DMS153 (cell line): ENCODE measurements around the gene LRG1.

Experiments
- DNase-seq: peaks from one replicate; lab custom pipeline; 2025; lab: John Stamatoyannopoulos, UW

Gene LRG1

DNA sequence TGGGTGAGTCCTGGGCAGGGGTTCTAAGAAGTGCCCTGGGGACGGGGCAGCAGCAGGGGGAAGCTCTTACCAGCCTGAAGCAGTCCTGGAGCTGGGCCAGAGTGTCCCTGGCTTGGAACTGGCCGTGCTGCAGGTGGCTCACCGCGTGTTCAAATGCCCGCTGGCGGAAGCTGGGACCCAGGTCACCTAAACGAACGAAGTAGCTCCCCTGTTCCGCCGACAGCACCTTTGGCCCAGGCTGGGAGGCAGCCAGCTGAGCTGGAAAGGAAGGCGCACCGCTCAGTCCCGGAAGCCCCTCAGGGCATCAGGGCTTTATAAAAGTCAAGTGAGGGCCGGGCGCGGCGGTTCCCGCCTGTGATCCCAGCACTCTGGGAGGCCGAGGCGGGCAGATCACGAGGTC, 31.1 kb downstream of the LRG1 start:
- DNase-seq = no peak

DNA sequence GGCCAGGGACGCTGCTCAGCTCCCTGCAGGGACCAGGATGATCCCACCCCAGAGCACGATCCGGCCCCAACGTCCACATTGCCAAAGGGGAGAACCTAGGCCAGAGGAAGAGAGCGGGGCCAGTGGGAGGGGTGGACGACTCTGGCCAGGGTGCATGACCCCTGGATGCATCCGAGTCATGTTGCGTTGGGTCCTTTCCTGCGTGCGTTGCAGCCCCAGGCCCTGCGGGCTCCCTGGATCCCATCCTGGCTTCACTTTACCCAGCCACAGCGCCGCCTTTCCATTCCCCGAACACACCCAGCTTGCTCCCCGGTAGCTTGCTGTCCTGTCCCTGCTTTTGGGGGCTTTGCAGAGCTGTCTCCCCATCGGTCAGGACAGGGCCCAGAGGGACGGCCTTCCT, 32.0 kb downstream of the LRG1 start:
- no peak for DNase-seq

DNA sequence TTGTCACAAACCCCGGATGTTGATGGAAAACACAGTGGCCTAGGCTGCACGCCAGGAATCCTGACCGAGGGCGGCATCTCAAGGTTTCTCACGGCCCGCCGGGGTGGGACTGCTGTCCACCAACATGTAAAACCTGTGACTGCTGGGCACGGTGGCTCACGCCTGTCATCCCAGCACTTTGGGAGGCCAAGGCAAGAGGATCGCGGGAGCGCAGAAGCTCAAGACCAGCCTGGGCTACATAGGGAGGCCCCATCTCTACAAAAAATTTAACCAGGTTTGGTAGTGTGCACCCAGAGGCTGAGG, 32.7 kb downstream of the LRG1 start:
- no peak for DNase-seq

DNA sequence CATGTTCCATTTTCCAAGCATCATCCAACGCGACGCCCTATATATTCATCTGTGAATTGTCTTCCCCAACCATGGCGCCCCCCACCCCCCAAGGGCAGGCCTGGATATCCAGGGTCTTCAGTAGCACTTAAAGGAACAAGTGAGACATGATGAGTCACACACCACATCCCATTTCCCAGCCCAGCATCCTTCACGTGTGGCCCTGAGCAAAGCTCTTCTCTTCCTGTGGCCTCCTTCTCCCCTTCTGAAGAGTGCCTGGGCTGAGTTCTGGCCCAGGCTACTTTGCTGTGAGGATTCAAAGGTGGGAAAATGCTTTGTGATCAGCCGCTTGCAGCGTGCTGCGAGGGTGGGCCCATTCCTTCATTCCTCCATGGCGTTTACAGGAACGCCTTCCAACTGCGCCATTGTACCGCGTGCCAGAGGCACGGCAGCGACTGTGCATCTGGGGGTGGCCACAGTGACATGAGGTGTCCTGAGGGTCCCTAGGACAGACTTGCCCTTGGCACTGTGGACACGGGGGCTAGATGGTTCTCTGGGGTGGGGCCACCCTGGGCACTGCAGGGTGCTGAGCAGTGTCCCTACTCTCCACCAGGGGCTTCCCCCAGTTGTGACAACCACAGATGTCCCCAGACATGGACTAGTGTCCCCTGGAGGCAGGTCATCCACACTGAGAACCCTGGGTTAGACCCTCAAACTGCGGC, 33.2 kb downstream of the LRG1 start:
- DNase-seq = no peak

DNA sequence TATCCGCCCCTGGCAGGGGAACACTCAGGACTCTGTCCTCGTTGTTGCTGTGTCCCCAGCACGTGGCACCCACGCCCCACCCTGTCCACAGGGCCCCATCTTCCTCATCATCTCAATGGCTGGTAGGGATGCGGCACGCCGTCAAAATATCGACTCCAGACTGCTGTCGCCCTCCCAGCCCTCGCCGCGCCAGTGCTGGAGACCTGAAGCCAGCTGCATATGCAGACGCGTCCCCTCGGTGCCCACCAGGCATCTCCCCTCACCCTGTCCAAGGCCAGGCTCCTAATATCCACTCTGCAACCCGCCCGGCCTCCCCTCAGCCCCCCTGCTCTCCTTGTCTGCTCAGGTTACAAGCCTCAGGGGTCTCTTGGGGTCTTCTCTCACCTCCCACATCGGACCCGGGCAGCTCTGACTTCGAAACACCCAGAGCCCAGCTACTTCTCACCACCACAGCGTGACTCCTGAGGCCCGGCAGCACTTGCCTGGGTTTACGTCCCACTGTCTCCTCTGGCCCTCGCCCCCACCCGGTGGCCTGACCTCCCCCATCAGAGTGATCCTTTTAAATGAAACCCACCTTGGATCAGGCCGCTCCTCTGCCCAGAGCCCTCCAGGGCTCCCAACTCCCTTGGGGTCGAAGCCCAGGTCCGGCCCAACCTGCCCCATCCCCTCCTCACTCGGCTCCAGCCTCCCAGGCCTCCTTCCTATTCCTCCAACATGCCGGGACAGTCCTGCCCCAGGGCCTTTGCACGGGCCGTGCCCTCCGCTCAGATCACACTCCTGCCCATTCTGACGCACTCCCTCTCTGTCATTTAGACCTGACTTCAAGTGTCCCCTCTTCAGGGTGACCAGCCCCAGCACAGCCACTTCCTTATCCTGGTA, 34.0 kb downstream of the LRG1 start:
- no peak for DNase-seq

DNA sequence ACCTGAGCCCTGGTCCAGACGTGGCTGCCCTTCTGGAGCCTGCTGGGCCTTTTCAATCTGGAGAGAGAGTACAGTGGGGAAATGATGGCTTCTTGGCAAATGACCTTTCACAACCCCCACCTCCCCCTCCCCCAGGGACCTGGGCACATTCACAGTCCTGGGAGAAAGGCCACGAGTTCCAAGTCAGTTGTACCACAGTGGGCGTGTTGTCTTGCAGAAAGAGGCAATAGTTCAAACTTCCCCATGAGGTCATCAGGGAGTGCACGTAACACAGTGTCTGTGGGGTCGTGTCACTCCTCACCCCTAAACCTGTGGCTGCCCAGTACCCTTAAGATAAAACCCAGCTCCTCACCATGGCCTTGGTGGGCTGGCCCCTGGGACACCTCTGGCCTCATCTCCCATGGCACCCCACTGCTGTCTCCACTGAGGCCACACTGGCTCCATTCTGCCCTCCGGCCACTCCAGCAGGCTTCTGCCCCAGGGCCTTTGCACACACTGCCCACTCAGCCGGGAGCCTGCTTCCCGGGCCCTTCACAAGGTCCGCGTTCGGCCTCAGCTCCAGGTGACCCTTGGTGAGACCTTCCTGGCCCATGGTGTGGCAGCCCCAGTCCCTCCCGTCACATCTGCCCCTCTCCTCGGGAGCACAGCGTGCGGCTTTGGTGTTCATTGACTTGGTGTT, 34.8 kb downstream of the LRG1 start:
- no peak for DNase-seq

DNA sequence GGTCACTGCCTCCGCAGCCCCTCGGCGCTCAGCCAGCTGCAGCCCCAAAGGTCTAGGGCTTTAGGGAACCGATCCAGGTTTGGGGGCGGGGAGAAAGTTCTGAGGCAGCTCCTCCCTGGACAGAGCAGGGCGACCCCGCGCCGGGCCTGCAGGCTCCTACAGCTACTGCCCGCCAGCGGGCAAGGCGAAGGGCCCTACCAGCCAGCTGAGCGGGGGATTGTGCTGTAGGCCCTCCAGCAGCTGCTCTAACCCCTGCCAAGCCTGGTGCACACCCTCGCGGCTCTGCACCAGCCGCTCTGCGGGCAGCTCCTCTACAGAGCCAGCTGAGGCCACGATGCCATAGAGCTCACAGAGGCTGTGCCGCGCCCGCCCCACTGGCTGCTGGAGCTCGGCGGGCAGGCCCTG, 35.5 kb downstream of the LRG1 start:
- no peak for DNase-seq

DNA sequence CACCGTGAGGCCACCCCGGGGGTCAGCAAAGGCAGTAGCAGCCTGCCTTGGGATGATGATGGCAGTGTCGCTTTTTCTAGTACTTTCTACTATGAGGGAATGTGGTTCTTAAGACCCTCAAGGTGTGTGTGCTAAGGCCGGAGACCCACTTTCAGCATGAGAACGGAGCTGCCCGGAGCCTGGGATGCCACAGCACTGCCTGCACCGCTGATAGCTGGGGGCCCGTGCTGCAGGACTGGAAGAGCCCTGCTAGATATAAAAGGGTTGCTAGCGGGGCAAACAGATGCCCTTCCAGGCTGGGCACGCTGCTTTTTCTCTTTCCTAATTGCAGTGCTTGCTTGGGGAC, 36.0 kb downstream of the LRG1 start:
- DNase-seq = no peak

DNA sequence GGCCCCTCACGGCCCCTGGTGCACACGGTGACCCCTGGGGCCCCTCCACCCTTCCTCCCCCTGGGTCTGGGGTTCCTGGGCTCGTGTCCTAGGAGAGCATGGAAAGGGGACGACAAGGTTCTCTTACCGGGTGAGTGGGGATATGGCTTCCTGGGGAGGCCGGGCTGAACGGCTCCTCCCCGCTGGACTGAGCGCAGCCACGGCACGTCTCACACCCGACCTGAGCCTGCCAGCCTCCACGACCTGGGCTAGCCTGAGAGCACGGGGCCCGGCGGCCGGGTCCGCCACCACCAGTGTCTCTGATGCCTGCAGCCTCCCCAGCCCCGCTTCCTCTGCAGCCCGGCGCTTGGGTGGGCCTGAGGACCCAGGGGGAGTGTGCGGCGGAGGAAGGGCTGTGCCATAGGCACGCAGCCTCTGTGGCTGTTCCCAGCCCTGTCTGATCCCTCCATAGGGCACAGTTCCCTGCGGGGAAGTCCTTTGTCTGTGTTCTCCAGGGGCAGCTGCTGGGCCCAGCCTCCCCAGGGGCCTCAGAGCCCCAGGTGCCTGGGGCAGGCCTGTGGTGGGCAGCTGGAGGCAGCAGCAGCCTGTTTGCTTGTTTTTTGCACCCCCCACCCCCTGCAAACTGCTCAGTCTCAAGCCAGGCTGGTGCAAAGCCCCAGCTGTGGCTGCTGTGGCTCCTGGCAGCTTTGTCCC, 36.6 kb downstream of the LRG1 start:
- no peak for DNase-seq

DNA sequence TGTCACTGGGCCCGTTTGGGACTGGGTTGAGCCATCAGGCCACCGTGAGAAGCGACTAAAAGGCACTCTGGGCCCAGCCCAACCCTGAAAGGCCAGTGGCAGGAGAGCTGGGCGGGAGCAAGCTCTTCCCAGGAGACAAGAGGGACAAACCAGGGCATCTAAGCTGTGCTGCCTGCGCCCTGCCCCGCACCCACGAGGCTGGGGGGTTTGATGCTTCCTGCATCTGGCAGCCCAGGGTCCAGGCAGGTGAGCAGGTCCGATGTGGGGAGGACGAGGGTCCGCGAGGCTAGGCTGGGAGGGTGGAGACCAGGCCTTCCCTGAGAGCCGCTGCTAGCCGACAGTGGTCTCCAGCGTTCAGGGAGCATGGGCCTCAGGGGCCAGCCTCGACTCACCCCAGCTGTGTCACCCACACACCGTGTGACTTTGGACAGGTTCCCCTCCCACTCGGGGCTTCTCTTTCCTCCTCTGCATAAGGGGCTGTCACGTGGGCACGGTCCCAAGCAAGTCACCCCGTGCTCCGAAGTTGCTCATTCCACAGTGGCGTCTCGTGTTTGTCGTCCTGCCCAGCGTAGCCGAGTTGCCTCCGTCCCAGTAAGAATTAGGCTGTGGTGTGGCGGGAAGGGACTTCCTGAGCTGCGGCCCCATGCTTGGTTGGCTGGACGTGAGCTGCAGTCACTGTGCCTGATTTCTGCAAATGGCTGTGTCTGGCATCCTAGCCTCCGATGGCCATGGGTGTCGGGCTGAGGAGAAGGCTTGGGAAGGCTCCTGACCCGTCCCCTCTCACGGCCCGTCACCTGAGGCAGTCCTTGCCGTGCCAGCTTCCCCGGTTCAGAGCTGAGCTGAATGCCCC, 37.3 kb downstream of the LRG1 start:
- DNase-seq = no peak

DNA sequence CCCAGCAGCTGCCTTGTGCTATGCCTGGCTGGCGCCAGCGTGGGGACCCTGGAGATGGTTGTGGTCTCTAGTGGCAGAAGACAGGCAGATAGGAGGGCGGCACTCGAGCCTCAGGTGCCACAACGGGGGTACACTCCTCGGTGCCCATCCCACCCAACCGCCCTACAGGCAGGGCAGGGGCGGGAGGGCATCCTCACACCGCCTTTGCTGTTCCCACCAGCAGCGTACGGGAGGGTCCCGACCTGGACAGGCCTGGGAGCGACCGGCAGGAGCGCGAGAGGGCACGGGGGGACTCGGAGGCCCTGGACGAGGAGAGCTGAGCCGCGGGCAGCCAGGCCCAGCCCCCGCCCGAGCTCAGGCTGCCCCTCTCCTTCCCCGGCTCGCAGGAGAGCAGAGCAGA, 38.1 kb downstream of the LRG1 start:
- DNase-seq = no peak

DNA sequence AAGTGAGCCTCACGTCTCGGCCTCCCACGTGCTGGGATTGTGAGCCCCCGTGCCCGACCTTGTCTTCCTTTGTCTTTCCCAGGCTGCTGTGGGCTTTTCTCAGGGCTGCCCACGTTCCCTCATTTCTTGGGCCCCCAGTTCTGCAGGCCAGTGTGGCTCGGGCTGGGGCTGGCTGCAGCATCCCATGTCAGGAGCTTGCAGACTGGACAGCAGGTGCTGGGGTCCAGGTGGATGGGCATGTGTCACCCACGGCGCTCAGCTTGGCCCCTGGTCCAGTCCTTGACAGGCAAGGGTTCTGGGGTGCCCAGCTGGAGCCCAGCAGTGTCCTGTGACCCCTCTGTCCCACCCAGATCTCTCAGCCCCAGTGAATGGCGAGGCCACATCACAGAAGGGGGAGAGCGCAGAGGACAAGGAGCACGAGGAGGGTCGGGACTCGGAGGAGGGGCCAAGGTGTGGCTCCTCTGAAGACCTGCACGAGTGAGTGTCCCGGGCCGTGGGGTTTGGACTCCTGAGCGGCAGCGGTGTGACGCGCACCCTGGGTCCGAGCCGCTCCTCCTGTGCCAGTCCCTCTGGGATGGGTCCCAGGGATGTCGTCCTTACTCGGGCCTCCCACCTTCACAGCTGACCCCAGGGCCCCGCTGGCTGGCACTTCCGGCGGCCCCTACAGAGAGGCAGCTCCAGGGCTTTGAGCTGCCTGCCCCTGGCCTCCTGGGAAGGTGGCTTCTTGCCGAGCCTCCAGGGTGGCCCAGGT, 38.8 kb downstream of the LRG1 start:
- DNase-seq = no peak

DNA sequence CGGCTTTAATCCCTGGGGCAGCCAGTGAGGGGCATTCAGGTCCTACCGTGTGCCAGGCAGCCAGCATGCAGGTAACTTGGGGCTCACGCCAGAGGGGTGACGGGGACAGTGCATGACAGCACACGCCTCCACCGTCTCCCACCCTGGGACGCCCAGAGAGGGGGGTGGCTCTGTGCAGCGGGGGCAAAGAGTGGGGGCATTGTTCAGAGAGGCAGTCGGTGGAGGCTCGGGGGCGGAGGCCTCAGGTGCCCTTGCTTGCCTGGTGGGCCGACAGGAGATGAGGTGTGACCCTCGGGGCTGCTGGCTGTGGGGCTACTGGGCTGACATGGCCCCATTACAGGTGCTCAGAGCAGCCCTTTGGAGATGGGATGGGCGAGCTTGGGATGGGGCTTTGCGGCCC, 40.0 kb downstream of the LRG1 start:
- DNase-seq = no peak

DNA sequence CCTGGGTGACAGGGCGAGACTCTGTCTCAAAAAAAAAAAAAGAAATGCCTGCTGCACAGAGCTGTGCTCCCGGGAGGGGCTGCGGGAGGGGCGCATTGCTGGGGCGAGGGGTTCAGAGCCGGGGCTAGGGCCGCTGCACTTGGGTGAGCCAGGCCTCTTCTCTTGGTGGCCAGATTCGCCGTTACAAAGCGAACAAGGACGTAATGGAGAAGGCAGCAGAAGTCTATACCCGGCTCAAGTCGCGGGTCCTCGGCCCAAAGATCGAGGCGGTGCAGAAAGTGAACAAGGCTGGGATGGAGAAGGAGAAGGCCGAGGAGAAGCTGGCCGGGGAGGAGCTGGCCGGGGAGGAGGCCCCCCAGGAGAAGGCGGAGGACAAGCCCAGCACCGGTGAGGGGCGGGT, 40.5 kb downstream of the LRG1 start:
- DNase-seq = no peak

DNA sequence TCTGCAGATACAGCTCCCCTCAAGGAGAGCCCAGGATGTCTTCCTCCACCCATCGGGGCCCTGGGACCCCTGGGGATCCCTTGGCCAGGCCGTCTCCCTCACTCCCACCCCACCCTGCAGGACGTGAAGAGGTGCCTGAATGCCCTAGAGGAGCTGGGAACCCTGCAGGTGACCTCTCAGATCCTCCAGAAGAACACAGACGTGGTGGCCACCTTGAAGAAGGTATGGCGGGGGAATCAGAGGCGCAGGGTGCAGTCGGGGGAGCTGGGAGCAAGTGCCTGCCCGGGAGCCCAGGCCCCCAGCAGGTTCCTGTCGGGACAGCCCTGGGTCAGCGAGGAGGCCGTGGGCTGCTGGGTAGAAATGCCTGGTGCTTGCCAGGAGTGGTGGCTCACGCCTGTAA, 41.1 kb downstream of the LRG1 start:
- no peak for DNase-seq

DNA sequence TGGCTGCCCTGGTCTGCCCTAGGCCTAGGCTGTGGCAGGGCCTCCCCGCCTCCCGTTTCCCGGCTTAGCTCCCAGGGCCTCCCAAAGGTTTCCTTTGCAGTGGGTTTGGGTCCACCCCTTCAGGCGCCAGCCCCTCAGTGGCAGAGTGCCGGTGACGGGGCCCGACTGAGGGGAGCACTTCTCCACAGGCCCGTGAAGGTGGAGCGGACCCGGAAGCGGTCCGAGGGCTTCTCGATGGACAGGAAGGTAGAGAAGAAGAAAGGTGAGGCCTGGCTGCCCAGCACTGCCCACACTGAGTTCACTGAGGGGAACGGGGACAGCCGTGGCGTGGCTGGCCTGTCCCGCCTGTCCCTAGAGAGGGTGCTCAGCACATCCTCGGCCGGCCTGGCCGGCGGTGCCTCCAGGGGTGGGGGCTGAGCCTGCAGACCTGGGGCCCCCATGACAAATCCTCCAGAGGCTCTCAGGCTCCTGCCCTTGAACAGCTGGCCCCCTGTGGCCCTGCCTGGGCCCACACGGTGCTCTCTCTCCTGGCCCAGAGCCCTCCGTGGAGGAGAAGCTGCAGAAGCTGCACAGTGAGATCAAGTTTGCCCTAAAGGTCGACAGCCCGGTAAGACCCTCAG, 42.0 kb downstream of the LRG1 start:
- no peak for DNase-seq

DNA sequence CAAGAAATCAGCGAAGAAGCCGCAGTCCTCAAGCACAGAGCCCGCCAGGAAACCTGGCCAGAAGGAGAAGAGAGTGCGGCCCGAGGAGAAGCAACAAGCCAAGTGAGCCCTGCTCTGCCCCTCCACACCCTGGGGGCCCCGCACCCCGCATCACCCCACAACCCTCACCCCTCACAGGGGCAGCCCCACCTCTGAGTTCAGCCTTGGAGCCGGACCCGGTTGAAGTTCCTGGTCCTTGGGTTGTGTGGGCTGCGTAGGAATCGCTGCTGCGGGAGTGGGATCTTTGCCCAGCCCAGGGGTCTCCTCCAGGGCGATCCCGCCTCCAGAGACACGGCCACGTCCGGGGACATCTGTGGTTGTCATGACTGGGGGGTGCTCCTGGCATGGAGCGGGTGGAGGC, 43.5 kb downstream of the LRG1 start:
- no peak for DNase-seq

DNA sequence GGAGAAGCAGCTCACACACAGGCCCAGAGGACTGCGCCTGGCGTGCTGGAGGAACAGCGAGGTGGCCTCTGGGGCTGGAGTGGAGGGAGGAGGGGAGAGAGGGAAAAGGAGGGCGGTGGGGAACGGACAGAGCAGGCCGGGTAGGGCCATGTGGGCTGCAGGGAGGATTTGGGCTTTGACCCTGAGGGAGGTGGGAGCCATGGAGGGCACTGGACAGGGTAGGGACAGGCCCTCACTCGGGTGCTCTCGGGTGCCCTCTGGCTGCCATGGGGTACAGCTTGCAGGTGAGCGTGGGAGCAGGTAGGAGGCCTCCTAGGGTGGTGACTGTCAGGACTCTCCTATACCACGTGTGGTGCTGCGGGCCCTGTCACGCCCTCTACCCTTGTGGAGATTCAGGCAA, 44.4 kb downstream of the LRG1 start:
- DNase-seq = no peak

DNA sequence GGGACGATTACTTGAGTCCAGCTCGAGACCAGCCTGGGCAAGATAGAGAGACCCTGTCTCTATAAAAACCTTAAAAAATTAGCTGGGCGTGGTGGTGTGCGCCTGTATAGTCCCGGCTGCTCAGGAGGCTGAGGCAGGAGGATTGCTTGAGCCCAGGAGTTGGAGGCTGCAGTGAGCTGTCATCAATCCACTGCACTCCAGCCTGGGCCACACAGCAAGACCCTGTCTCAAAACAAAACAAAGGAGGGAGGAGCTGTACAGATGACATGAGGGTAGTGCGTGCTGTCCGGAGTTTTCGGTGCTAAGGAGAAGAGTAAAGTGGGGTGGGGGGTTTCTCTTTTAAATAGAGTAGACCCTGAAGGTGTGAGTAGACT, 45.2 kb downstream of the LRG1 start:
- DNase-seq = no peak

DNA sequence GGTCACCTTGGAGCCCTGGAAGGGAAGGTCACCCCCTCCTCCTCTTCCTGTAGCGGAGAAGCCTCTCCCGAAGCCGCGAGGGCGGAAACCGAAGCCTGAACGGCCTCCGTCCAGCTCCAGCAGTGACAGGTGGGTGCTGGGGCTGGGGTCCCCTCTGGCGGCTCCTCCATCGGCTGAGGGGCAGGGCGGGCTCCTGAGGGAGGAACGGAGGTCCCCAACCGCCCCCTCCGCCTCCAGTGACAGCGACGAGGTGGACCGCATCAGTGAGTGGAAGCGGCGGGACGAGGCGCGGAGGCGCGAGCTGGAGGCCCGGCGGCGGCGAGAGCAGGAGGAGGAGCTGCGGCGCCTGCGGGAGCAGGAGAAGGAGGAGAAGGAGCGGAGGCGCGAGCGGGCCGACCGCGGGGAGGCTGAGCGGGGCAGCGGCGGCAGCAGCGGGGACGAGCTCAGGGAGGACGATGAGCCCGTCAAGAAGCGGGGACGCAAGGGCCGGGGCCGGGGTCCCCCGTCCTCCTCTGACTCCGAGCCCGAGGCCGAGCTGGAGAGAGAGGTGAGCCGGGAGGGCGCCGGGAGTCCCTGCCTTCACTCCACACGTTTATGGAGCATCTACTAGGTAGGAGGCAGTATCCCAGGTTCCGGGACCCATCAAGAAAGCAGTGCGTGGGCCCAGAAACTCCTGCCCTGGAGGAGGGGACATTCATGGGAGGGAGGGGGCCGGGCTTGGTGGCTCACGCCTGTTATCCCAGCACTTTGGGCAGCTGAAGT, 45.7 kb downstream of the LRG1 start:
- no peak for DNase-seq
